Lower leg skin (tissue), 4 donors: ENCODE data around the gene RAB17. TPM values are rescaled to one million over a fixed set of nuclear protein-coding genes. Genes with fewer than 3 reads are reported as not detected.

Source experiments
- DNase-seq, 2 donors: peaks; one replicate each; pipeline ENCODE4 v3.0.0-alpha.2; 2019; ENCODE audit warnings: low spot score in 2 of 2
- H3K4me3 ChIP-seq: fragments of 200-600 bp; sonication (generic); 2 replicates; pipeline ENCODE4 v1.5.1; 2017; ENCODE audit warnings: mild to moderate bottlenecking, low read depth; ENCODE audit not compliant: poor library complexity, severe bottlenecking
- POLR2A ChIP-seq, 2 donors: fragments of 450-650 bp; IDR thresholded peaks; one replicate each; pipeline ENCODE4 v1.6.1; 2016 to 2017; ENCODE audit warnings: antibody characterized with exemption in 2 of 2, mild to moderate bottlenecking in 1 of 2, moderate library complexity in 1 of 2
- WGBS, 2 donors: methylation state at CpG; one replicate each; pipeline ENCODE4 v1.1.5; 2018; 5-methylcytosine and 5-hydroxymethylcytosine counted together
- intact Hi-C: fragments of 100-400 bp; cut with DNase I; formaldehyde crosslinking; loops from one replicate; pipeline ENCODE4 v1.15.0; 2023; ENCODE audit warnings: low total_unique reads
- total RNA-seq, 4 donors: library from RNA; depleted of rRNA; stranded (reverse); fragments of >200 nt; gene quantifications; one replicate each; pipeline ENCODE4 v1.1.0, GENCODE V29; 2016
- TF ChIP-seq, protein P1 (sequence below), 3 donors: fragments of 450-650 bp; IDR thresholded peaks; one replicate each; pipeline ENCODE4 v1.5.1; 2016; ENCODE audit warnings: antibody characterized with exemption in 3 of 3, mild to moderate bottlenecking in 3 of 3, moderate library complexity in 2 of 3

Gene RAB17, protein sequence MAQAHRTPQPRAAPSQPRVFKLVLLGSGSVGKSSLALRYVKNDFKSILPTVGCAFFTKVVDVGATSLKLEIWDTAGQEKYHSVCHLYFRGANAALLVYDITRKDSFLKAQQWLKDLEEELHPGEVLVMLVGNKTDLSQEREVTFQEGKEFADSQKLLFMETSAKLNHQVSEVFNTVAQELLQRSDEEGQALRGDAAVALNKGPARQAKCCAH
- total RNA-seq: 1 to 10 TPM; 1.7 to 6.3 (median 2.8) TPM

DNA sequence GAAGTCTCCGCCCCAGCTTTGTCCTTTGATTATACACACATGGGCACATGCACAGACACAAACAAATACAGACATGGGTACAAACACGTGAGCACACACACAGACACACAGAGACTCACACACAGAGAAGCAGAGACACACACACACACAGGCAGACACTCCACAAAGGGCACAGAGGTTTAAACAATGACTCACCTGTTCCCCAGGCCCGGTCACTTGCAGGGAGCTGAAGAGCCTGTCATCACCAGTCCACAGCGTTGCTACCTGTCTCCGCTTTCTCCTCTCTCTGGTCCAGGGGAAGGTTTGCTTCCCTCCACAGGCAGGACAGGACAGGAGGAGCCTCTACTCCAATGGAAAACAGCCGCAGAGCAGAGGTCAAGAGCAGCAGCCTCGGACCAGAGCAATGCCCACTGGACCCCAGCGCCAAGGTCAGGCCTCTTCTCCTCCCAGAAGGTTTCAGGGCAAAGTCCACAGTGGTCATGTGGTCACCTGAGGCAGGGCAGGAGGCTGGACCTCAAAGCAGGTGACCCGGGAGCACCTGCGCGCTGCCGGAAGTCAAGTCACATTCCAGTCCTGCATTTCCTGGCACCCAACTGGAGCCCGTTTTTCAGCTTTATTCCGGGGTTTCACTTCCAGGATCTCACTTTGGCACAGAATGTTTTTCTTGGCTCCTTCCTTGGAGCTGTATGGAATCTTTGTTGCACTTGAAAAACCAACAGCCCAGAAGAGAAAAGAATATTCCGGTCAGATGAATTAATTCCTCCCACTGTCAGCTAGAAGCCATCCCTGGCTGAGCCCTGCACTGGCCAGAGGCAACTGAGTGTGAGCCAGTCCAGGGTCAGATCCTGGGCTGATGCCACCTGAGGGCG, at the start of gene RAB17:
Gene RAB17, minus strand, starts transcription at position 463 of the 869 bp plus-strand sequence. CDS start 4,580 bp downstream, outside the sequence.
- no peak for DNase-seq
- intact Hi-C loops: loop anchor here (10.0 kb wide), 1 partner anchor 154 kb away; no protein-coding TSS in a partner anchor
- H3K4me3 ChIP-seq: no peak within 1 kb of the TSS
- TF ChIP-seq, protein P1, sequence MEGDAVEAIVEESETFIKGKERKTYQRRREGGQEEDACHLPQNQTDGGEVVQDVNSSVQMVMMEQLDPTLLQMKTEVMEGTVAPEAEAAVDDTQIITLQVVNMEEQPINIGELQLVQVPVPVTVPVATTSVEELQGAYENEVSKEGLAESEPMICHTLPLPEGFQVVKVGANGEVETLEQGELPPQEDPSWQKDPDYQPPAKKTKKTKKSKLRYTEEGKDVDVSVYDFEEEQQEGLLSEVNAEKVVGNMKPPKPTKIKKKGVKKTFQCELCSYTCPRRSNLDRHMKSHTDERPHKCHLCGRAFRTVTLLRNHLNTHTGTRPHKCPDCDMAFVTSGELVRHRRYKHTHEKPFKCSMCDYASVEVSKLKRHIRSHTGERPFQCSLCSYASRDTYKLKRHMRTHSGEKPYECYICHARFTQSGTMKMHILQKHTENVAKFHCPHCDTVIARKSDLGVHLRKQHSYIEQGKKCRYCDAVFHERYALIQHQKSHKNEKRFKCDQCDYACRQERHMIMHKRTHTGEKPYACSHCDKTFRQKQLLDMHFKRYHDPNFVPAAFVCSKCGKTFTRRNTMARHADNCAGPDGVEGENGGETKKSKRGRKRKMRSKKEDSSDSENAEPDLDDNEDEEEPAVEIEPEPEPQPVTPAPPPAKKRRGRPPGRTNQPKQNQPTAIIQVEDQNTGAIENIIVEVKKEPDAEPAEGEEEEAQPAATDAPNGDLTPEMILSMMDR (IDR thresholded peaks at IDR 0.05): peak in 1 of 3 donors; percentile 61
- no peak for TF ChIP-seq POLR2A (IDR thresholded peaks at IDR 0.05)
- WGBS, 2 donors: 44 to 61% methylated on average over 16 of the region's 16 CpGs

DNA sequence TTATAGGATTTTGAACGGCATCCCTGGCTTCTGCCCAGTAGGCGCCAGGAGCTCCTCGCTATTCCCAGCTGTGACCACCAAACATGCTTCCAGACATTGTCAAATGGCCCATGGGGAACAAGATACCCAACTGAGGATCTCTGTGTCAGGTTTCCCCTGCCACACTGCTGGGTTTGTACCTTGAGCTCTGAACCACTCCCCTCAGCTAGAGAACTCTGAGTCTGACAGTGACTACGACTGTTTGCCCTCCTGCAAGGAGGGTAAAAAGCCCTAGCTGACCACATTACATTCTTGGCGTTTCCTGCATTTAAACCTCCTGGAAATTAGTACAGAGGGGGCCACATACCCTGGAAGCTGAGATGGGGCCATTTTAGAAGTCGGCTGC, 49.3 kb upstream of the RAB17 start:
- no peak for DNase-seq
- WGBS, 2 donors: 90 to 91% methylated on average over 6 of the region's 6 CpGs
- no peak overlapping the region for H3K4me3 ChIP-seq
- intact Hi-C loops: no loop called here
- TF ChIP-seq, protein P1 (IDR thresholded peaks at IDR 0.05): no peak
- no peak for TF ChIP-seq POLR2A (IDR thresholded peaks at IDR 0.05)

DNA sequence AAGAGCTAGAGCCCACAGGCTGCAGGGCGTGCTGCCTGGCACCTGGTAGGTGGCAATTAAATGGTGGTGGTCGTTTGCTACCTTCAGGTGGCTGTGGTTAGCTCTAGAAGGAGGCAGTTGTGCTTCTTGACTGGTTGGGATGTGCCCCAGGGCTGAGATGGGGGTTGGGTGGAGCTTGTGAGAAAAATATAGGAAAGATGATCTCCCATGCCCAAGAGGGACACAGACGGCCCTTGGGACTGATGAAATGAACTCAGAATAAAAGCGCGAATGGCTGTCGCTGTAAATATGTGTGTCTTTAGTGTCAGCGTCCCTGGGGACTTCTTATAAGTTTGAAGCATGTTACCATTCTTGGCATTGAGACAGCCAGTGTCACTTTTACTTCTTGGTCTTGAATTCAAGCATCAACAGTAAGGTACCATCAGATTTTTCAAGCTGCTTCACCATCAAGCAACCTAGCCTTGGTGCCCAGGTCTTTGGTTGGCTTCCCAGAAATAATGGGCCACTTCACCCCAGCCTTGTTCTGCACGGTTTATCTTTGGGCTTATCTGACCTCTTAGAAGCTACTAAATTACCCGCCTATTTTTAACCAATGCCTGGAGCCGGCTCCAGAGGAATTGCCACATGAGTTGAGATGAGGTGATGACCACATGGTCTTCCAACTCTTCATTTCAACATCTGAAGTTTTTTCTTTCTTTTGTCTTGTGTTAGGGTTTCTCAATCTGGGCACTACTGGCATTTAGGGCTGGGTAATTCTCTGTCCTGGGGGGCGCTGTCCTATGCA, 48.7 kb upstream of the RAB17 start:
- DNase-seq: no peak
- no peak overlapping the region for H3K4me3 ChIP-seq
- WGBS, 2 donors: 74 to 76% methylated on average over 11 of the region's 11 CpGs
- TF ChIP-seq, protein P1 (IDR thresholded peaks at IDR 0.05): no peak
- no peak for TF ChIP-seq POLR2A (IDR thresholded peaks at IDR 0.05)
- intact Hi-C loops: no loop called here

DNA sequence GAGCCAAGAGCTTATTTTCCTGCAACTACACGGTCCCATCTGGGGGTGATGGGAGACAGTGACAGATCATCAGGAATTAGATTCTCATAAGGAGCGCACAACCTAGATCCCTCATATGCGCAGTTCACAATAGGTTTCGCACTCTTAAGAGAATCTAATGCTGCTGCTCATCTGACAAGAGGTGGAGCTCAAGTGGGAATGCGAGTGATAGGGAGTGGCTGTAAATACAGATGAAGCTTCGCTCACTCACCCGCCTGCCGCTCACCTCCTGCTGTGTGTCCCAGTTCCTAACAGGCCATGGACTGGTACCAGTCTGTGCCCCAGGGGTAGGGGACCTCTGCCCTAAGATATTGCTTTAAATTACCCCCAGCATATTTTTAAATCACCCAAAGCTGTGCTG, 47.6 kb upstream of the RAB17 start:
- no peak overlapping the region for H3K4me3 ChIP-seq
- TF ChIP-seq, protein P1 (IDR thresholded peaks at IDR 0.05): no peak
- TF ChIP-seq POLR2A (IDR thresholded peaks at IDR 0.05): no peak
- DNase-seq: no peak
- intact Hi-C loops: no loop called here
- 88% methylated on average over 8 of the region's 8 CpGs for WGBS, 2 donors

DNA sequence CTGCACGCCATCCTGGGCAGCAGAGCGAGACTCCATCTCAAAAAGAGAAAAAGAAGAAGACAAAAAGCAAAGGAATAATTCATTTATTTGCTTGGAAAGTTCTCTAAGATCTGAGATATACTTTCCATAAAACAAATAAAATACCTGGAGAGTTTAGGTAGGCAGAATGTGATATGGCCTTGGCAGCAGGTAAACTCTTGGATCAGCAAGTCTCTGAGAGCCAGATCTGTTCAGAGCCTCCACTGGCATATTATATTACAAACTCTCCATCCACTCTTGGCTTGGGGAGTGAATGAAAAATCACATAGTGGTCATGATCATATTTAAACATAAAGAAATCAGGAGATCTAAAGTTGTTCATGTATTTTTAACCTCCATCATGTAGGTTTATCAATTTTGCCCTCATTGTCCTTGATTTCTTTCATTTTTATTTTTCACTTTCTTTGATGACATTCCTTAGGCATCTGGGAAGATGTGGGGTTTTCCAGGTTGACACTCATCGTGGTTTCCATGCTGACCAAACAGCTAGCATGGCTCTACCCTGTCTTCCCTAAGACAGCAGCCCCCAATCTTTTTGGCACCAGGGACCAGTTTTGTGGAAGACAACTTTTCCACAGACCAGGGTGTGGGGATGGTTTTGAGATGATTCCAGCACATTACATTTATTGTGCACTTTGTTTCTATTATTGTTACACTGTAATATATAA, 47.0 kb upstream of the RAB17 start:
- TF ChIP-seq POLR2A (IDR thresholded peaks at IDR 0.05): no peak
- TF ChIP-seq, protein P1 (IDR thresholded peaks at IDR 0.05): no peak
- no peak overlapping the region for H3K4me3 ChIP-seq
- 80% methylated on average over 3 of the region's 3 CpGs for WGBS, 2 donors
- intact Hi-C loops: no loop called here
- DNase-seq: no peak
